Body of pancreas (tissue), 4 donors: ENCODE measurements around the gene EHD3.

Source experiments
- CTCF ChIP-seq, 7 experiments: fragments of 450-650 bp in 4 of 7; fragments of 200-600 bp in 3 of 7; sonication (generic) in 3 of 7; IDR thresholded peaks; one replicate each; pipeline ENCODE4 v1.5.1; 2016 to 2019; ENCODE audit warnings: antibody characterized with exemption in 7 of 7
- POLR2A ChIP-seq, 3 donors: fragments of 450-650 bp; IDR thresholded peaks; one replicate each; pipeline ENCODE4 v1.6.1; 2016; ENCODE audit warnings: antibody characterized with exemption in 3 of 3, mild to moderate bottlenecking in 2 of 3

GRCh38 chr2:31266804-31267203 is 32.9 kb downstream of the EHD3 start:
- TF ChIP-seq CTCF (IDR thresholded peaks at IDR 0.05) = no peak
- no peak for TF ChIP-seq POLR2A (IDR thresholded peaks at IDR 0.05)
